Erythroblast (primary cell): Measurements from ENCODE around the gene GLCE.

ENCODE experiments used
- GATA1 ChIP-seq: IDR thresholded peaks from 2 replicates; pipeline ENCODE4 v1.6.1; 2011; ENCODE audit warnings: low read depth, mild to moderate bottlenecking, control low read depth, low read length, moderate library complexity
- POLR2A ChIP-seq: IDR thresholded peaks from 2 replicates; pipeline ENCODE4 v1.6.1; 2011; ENCODE audit warnings: mild to moderate bottlenecking, low read length

DNA sequence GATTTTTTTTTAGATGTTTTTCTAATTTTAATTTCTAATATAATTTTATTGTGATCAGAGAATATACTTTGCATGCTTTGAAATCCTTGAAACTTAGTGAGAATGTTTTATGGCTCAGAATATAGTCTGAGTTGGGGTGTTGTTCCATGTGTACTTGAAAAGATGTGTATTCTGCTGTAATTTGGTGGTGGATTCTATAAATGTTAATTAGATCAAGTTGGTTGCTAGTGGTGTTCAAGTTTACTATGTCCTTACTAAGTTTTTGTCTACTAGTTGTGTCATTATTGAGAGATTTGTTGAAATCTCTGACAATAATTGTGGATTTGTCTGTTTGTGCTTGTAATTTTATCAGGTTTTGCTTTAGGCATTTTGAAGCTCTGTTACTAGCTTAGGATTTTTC lies 29.7 kb downstream of the GLCE start:
- no peak for TF ChIP-seq POLR2A
- TF ChIP-seq GATA1: no peak
